ENCODE measurements around the gene PLAAT3.

DNA sequence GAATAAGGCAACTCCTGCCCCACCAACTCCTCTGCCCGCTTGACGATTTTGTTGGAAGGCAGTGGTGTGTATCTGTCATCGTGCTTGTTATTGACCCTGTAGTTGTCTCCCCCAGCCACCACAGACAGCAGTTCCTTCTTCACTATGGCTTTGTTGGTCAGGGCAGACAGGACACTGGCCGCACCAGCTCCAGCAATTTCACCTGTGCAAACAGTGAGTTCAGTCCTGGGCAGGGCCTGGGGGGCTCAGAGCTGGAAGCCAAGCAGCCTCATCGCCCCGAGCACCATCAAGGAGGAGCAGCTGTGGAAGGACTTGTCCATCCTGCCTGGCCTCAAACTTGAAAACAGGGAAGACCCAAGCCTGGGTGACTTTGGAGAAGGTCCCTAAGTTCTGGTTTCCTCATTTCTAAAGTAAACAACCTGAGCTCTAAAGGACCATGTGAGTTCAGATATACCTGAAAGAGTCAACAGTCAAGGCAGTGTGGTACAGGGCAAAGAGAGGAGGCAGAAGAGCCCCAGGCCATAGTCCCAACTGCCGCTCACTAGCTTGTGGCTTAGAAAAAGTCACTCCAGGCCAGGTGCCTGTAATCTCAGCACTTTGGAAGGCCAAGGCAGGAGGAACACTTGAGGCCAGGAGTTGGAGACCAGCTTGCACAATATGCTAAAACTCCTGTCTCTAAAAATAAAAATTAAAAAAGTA lies 55.6 kb downstream of the PLAAT3 start:
- no peak for TF ChIP-seq FOXP2 (optimal IDR thresholded peaks at IDR 0.05; ENCODE audit: control extremely low read depth, extremely low read length, insufficient read depth)
- TF ChIP-seq POLR2AphosphoS5 (IDR thresholded peaks at IDR 0.05; ENCODE audit: borderline replicate concordance, low read depth, low read length): no peak
